Measurements from ENCODE around the gene SYCP1.
"Not testable (repeated sequence)": the region's sequence is repeated elsewhere in the genome, so short reads cannot be mapped to it uniquely, and the experiment has no call there.

Gene SYCP1

GRCh38 chr1:114854693-114855320 lies at the start of gene SYCP1:
Gene SYCP1, plus strand, starts transcription at chr1:114854863. Its CDS starts 602 bp downstream, at chr1:114855465.
- DNase-seq, result no peak

GRCh38 chr1:114819869-114820268 lies 34.8 kb upstream of the SYCP1 start:
- no peak for DNase-seq

GRCh38 chr1:114820392-114820791 lies 34.3 kb upstream of the SYCP1 start:
- no peak for DNase-seq

GRCh38 chr1:114821978-114822377 lies 32.7 kb upstream of the SYCP1 start:
- DNase-seq, result no peak

- no peak for DNase-seq
Observed at GRCh38 chr1:114828251-114828650, 26.4 kb upstream of the SYCP1 start.

- not testable (repeated sequence) for DNase-seq
Observed at GRCh38 chr1:114830075-114830474, 24.6 kb upstream of the SYCP1 start.

- no peak for DNase-seq
Observed at GRCh38 chr1:114831276-114831994, 23.2 kb upstream of the SYCP1 start.

- no peak for DNase-seq
Observed at GRCh38 chr1:114832057-114832456, 22.6 kb upstream of the SYCP1 start.

GRCh38 chr1:114833421-114833820 lies 21.2 kb upstream of the SYCP1 start:
- DNase-seq, result no peak

- no peak for DNase-seq
Observed at GRCh38 chr1:114844270-114844669, 10.4 kb upstream of the SYCP1 start.

- DNase-seq, result no peak
Observed at GRCh38 chr1:114853584-114853983, 1.1 kb upstream of the SYCP1 start.

- DNase-seq, result no peak
Observed at GRCh38 chr1:114861384-114861783, 6.7 kb downstream of the SYCP1 start.

- no peak for DNase-seq
Observed at GRCh38 chr1:114892194-114892918, 37.7 kb downstream of the SYCP1 start.

- DNase-seq, result no peak
Observed at GRCh38 chr1:114896795-114897194, 42.1 kb downstream of the SYCP1 start.

- DNase-seq, result no peak
Observed at GRCh38 chr1:114901814-114902213, 47.2 kb downstream of the SYCP1 start.

GRCh38 chr1:114902343-114902742 lies 47.7 kb downstream of the SYCP1 start:
- DNase-seq, result no peak

GRCh38 chr1:114903480-114903879 lies 48.8 kb downstream of the SYCP1 start:
- no peak for DNase-seq

- DNase-seq, result not testable (repeated sequence)
Observed at GRCh38 chr1:114915720-114916119, 61.1 kb downstream of the SYCP1 start.

GRCh38 chr1:114926607-114927006 lies 71.9 kb downstream of the SYCP1 start:
- DNase-seq, result no peak

GRCh38 chr1:114927401-114927800 lies 72.7 kb downstream of the SYCP1 start:
- DNase-seq, result no peak

GRCh38 chr1:114956570-114956969 lies 101.9 kb downstream of the SYCP1 start:
- no peak for DNase-seq

GRCh38 chr1:114959423-114959822 lies 104.8 kb downstream of the SYCP1 start:
- no peak for DNase-seq

GRCh38 chr1:114976891-114977290 lies 122.2 kb downstream of the SYCP1 start:
- no peak for DNase-seq
